HG03558 (cell line): ENCODE results near the gene CDK5.
"Not testable (repeated sequence)": the region's sequence is repeated elsewhere in the genome, so short reads cannot be mapped to it uniquely, and the experiment has no call there.

Experiments used
- ATAC-seq: cut with Tn5 transposase; IDR thresholded peaks from one replicate; pipeline ENCODE4 v1.9.1; 2021; ENCODE audit warnings: moderate number of reproducible peaks; ENCODE audit not compliant: unreplicated experiment; ENCODE audit errors: extremely low read depth

The CDK5 gene

GRCh38 chr7:151038951-151039849, 18.5 kb downstream of the CDK5 start:
- no peak for ATAC-seq

- ATAC-seq: no peak
Measured at GRCh38 chr7:151035902-151036301, 21.8 kb downstream of the CDK5 start.

GRCh38 chr7:151035026-151035717, 22.5 kb downstream of the CDK5 start:
- no peak for ATAC-seq

GRCh38 chr7:151034312-151035025, 23.2 kb downstream of the CDK5 start:
- no peak for ATAC-seq

- ATAC-seq: no peak
Measured at GRCh38 chr7:151033864-151034249, 23.8 kb downstream of the CDK5 start.

- ATAC-seq: no peak
Measured at GRCh38 chr7:151032936-151033863, 24.5 kb downstream of the CDK5 start.

- ATAC-seq: no peak
Measured at GRCh38 chr7:151031011-151031410, 26.7 kb downstream of the CDK5 start.

GRCh38 chr7:151028948-151029501, 28.7 kb downstream of the CDK5 start:
- no peak for ATAC-seq

- ATAC-seq: peak; percentile 96
Measured at GRCh38 chr7:151028131-151028947, 29.4 kb downstream of the CDK5 start, which contains the start of gene ABCB8. Gene ABCB8 (plus strand): TSS chr7:151028450. CDS start chr7:151028516, 66 bp downstream.

- not testable (repeated sequence) for ATAC-seq
Measured at GRCh38 chr7:151027728-151028130, 30.0 kb downstream of the CDK5 start.

GRCh38 chr7:151026771-151027727, 30.6 kb downstream of the CDK5 start:
- ATAC-seq: not testable (repeated sequence)

- no peak for ATAC-seq
Measured at GRCh38 chr7:151025924-151026671, 31.6 kb downstream of the CDK5 start.

- no peak for ATAC-seq
Measured at GRCh38 chr7:151024435-151025056, 33.2 kb downstream of the CDK5 start, which contains the start of gene ATG9B. Gene ATG9B (minus strand): TSS chr7:151024494. CDS start chr7:151024423, 71 bp downstream.

- no peak for ATAC-seq
Measured at GRCh38 chr7:151023232-151023631, 34.5 kb downstream of the CDK5 start.

- no peak for ATAC-seq
Measured at GRCh38 chr7:151020231-151020630, 37.5 kb downstream of the CDK5 start.

GRCh38 chr7:151019130-151019447, 38.6 kb downstream of the CDK5 start:
- no peak for ATAC-seq
